ENCODE data around the gene LGI4. TPM values are rescaled to one million over a fixed set of nuclear protein-coding genes. Genes with fewer than 3 reads are reported as not detected.

LGI4 gene
- total RNA-seq, 1 experiment from 2014 or later = 3.2 TPM

- no peaks in the 10 kb centered on the region for H3K36me3 Mint-ChIP-seq (ENCODE audit: insufficient read depth in 1 of 3, low read depth in 3 of 3)
- Histone ChIP-seq H4K20me1 (ENCODE audit: control insufficient read depth, insufficient read depth, insufficient read length) (no peaks in the 10 kb centered on the region), H2AK5ac (ENCODE audit: insufficient read length, low read length) (no peak overlapping the region), H3K9me3 (ENCODE audit: control insufficient read depth, low read depth, low read length) (no peaks in the 10 kb centered on the region), H2BK20ac (ENCODE audit: low read depth, low read length, poor library complexity, severe bottlenecking) (no peak overlapping the region), H2BK12ac (ENCODE audit: insufficient read length, low read depth, low read length) (no peak overlapping the region), H3T11ph (ENCODE audit: low read length) (no peak overlapping the region), H2BK5ac (ENCODE audit: insufficient read length, low read length) (no peak overlapping the region), H4K5ac (ENCODE audit: insufficient read length, low read depth, low read length) (no peak overlapping the region), H3K4me1 (ENCODE audit: insufficient read depth, low read length) (no peaks in the 10 kb centered on the region; the same call in 1 of the 2 replicates), H3K79me1 (ENCODE audit: insufficient read depth, low read depth, low read length, poor library complexity, severe bottlenecking) (no peaks in the 10 kb centered on the region), H2AFZ (ENCODE audit: low read length) (no peak overlapping the region), H3K23me2 (ENCODE audit: insufficient read length, low read depth, low read length, poor library complexity, severe bottlenecking) (no peaks in the 10 kb centered on the region), H3K23ac (ENCODE audit: insufficient read length, low read depth, low read length) (no peak overlapping the region), H2BK15ac (ENCODE audit: low read depth, low read length) (no peak overlapping the region), H4K91ac (ENCODE audit: insufficient read length, low read depth, low read length) (no peak overlapping the region), H3K27ac (ENCODE audit: insufficient read length, low read depth, low read length) (no peak overlapping the region), H3K4ac (ENCODE audit: low read depth, low read length) (no peak overlapping the region), H3K4me2 (ENCODE audit: insufficient read depth, insufficient read length, low read length) (no peak overlapping the region), H3K27me3 (ENCODE audit: insufficient read depth, low read length) (no peaks in the 10 kb centered on the region), H3K9ac (ENCODE audit: extremely low read depth, insufficient read length, low read length) (no peak overlapping the region), H3K14ac (ENCODE audit: insufficient read depth, low read length) (no peak overlapping the region), H3K18ac (ENCODE audit: insufficient read length, low read depth, low read length) (no peak overlapping the region), H4K8ac (replicated peaks; ENCODE audit: insufficient read length, low read depth, low read length) (no peak overlapping the region), H2BK120ac (ENCODE audit: low read depth, low read length, poor library complexity, severe bottlenecking) (no peak overlapping the region), H3K56ac (ENCODE audit: insufficient read length, low read depth, low read length) (no peak overlapping the region), H3K79me2 (ENCODE audit: insufficient read depth, low read length) (no peaks in the 10 kb centered on the region)
- DNase-seq = no peak
- no CpG with 5 or more reads among the region's 5 CpGs for WGBS (ENCODE audit: extremely low coverage, insufficient read length, low lambda C conversion rate)
- H3K9me3 Mint-ChIP-seq = no peaks in the 10 kb centered on the region
- no peak for TF ChIP-seq CTCF (conservative IDR thresholded peaks at IDR 0.05)
- H3K4me3 Mint-ChIP-seq = no peak overlapping the region
- H3K27ac Mint-ChIP-seq = no peak overlapping the region
- peaks cover 18 to 24% of the 10 kb centered on the region in 2 experiments for H3K4me1 Mint-ChIP-seq
- peaks cover 3% of the 10 kb centered on the region for H3K27me3 Mint-ChIP-seq (ENCODE audit: low read depth)
Observed at GRCh38 chr19:35093430-35093829, 41.4 kb downstream of the LGI4 start.
